ENCODE results near the gene VTI1A.

- no peak for TF ChIP-seq EZH2 (IDR thresholded peaks at IDR 0.05; ENCODE audit: borderline replicate concordance)
- TF ChIP-seq CTCF (IDR thresholded peaks at IDR 0.05; ENCODE audit: poor library complexity), result no peak
- no peak for TF ChIP-seq EZH2phosphoT487 (IDR thresholded peaks at IDR 0.05; ENCODE audit: low read depth, severe bottlenecking, unreplicated experiment)
These were observed 410.5 kb downstream of the VTI1A start for GRCh38 chr10:112857493-112857892.
